A673 (cell line): Measurements from ENCODE around the gene BRD2. TPM values are rescaled to one million over a fixed set of nuclear protein-coding genes. Genes with fewer than 3 reads are reported as not detected.

Experiments
- BruUV-seq: library from RNA; stranded (reverse); fragments of 400-500 nt; replicated peaks from 2 replicates; lab custom pipeline; 2021; lab: Mats Ljungman, UMichigan
- CTCF ChIA-PET: fragments of 300-600 bp; sonication (Branson Sonifier 250); formaldehyde crosslinking; loops from one replicate; lab custom pipeline; 2022; ENCODE audit warnings: antibody characterized with exemption; lab: Charles Lee
- POLR2A ChIA-PET: fragments of 300-600 bp; sonication (Branson Sonifier 250); formaldehyde crosslinking; loops from one replicate; lab custom pipeline; 2022; ENCODE audit warnings: antibody characterized with exemption; ENCODE audit not compliant: low non-redundant PET; lab: Charles Lee
- DNase-seq: peaks from one replicate; pipeline ENCODE4 v3.0.0-alpha.2; 2015; ENCODE audit warnings: low spot score
- H3K27ac ChIP-seq: fragments of 200-600 bp; sonication (generic); 2 replicates; pipeline ENCODE4 v1.5.1; 2016; ENCODE audit warnings: mixed run types, low read depth, mild to moderate bottlenecking, mixed read lengths, antibody characterized with exemption, low read length; ENCODE audit not compliant: poor library complexity, severe bottlenecking
- H3K27me3 ChIP-seq: fragments of 200-600 bp; sonication (generic); replicated peaks from 2 replicates; pipeline ENCODE4 v1.6.1; 2017; ENCODE audit warnings: mixed run types, low read depth, mild to moderate bottlenecking, mixed read lengths, antibody characterized with exemption, low read length; ENCODE audit not compliant: insufficient read depth, poor library complexity
- H3K36me3 ChIP-seq: fragments of 200-600 bp; sonication (generic); 2 replicates; pipeline ENCODE4 v1.6.1; 2016; ENCODE audit warnings: mixed run types, mild to moderate bottlenecking, mixed read lengths, antibody characterized with exemption, low read length; ENCODE audit not compliant: insufficient read depth, poor library complexity, severe bottlenecking
- H3K4me1 ChIP-seq: fragments of 200-600 bp; sonication (generic); 2 replicates; pipeline ENCODE4 v1.6.1; 2017; ENCODE audit warnings: mixed run types, mild to moderate bottlenecking, mixed read lengths, antibody characterized with exemption, low read length; ENCODE audit not compliant: insufficient read depth, poor library complexity, severe bottlenecking
- H3K4me3 ChIP-seq: fragments of 200-600 bp; sonication (generic); 2 replicates; pipeline ENCODE4 v1.5.1; 2016; ENCODE audit warnings: low read depth, mixed run types, mild to moderate bottlenecking, mixed read lengths, low read length; ENCODE audit not compliant: poor library complexity, severe bottlenecking
- H3K9me3 ChIP-seq: fragments of 200-600 bp; sonication (generic); 2 replicates; pipeline ENCODE4 v1.6.1; 2016; ENCODE audit warnings: mixed run types, low read depth, mild to moderate bottlenecking, mixed read lengths, antibody characterized with exemption, low read length; ENCODE audit not compliant: poor library complexity, severe bottlenecking
- EZH2 ChIP-seq: fragments of 200-600 bp; sonication (generic); IDR thresholded peaks from 2 replicates; pipeline ENCODE4 v1.6.1; 2017; ENCODE audit warnings: borderline replicate concordance, low read depth, mild to moderate bottlenecking, mixed read lengths, antibody characterized with exemption, low read length; ENCODE audit not compliant: poor library complexity, severe bottlenecking
- intact Hi-C: fragments of 100-400 bp; cut with micrococcal nuclease; formaldehyde crosslinking; loops from one replicate; pipeline ENCODE4 v1.10.0; 2022; ENCODE audit not compliant: unreplicated experiment
- total RNA-seq: library from RNA; stranded (reverse); gene quantifications from 2 replicates; pipeline ENCODE4 v1.2.3, GENCODE V29; 2021
- TF ChIP-seq, protein P1 (sequence below): fragments of 300-800, 200-600 bp; sonication (generic); conservative IDR thresholded peaks from 2 replicates; pipeline ENCODE4 v1.5.1; 2017; ENCODE audit warnings: low read depth, mild to moderate bottlenecking, antibody characterized with exemption, low read length, moderate library complexity, mixed read lengths

The BRD2 gene
- total RNA-seq, 1 experiment from 2014 or later, result 335 TPM

DNA sequence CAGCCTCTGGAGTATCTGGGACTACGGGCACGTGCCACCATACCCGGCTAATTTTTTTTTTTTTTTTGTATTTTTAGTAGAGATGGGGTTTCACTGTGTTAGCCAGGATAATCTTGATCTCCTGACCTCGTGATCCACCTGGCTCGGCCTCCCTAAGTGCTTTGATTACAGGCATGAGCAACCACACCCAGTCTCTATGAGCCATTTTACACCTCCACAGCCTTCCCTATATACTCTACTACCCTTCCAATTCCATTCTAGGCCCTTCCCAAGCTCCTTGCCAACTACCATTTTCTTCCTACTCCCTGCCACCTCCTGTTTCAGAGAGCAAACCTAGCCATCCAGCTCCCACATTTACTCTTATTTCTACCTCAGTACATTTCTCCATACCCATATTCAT, 7.8 kb upstream of the BRD2 start:
- POLR2A ChIA-PET, result no interaction called here

DNA sequence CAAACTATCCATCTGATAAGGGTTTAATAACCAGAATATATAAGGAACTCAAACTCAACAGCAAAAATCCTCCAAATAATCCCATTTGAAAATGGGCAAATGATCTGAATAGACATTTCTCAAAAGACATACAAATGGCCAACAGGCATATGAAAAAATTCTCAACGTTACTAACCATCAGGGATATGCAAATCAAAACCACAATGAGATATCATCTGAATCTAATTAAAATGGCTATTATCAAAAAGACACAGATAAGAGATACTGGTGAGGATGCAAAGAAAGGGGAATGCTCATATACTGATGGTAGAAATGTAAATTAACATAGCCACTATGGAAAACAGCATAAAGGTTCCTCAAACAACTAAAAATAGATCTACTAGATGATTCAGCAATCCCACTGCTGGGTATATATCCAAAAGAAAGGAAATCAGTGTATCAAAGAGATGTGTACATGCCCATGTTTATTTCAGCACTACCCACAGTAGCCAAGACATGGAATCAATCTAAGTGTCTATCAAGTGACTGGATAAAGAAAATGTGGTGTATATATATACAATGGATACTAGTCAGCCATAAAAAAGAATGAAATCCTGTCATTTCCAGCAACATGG, 6.1 kb upstream of the BRD2 start:
- BruUV-seq, result no TSS peak
- Histone ChIP-seq H3K27me3 (no peaks in the 10 kb centered on the region), H3K4me1 (peaks cover 14% of the 10 kb centered on the region), H3K9me3 (no peaks in the 10 kb centered on the region), H3K27ac (no peak overlapping the region), H3K36me3 (no peaks in the 10 kb centered on the region), H3K4me3 (no peak overlapping the region)
- TF ChIP-seq EZH2, result no peak
- TF ChIP-seq, protein P1, sequence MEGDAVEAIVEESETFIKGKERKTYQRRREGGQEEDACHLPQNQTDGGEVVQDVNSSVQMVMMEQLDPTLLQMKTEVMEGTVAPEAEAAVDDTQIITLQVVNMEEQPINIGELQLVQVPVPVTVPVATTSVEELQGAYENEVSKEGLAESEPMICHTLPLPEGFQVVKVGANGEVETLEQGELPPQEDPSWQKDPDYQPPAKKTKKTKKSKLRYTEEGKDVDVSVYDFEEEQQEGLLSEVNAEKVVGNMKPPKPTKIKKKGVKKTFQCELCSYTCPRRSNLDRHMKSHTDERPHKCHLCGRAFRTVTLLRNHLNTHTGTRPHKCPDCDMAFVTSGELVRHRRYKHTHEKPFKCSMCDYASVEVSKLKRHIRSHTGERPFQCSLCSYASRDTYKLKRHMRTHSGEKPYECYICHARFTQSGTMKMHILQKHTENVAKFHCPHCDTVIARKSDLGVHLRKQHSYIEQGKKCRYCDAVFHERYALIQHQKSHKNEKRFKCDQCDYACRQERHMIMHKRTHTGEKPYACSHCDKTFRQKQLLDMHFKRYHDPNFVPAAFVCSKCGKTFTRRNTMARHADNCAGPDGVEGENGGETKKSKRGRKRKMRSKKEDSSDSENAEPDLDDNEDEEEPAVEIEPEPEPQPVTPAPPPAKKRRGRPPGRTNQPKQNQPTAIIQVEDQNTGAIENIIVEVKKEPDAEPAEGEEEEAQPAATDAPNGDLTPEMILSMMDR, result no peak
- DNase-seq, result no peak
- CTCF ChIA-PET, result no interaction called here
- intact Hi-C loops, result no loop called here
- POLR2A ChIA-PET, result no interaction called here

More for the DNA sequence above, 7.8 kb upstream of the BRD2 start:
- no TSS peak for BruUV-seq
- Histone ChIP-seq H3K4me3 (no peak overlapping the region), H3K27ac (no peak overlapping the region), H3K9me3 (no peaks in the 10 kb centered on the region), H3K27me3 (no peaks in the 10 kb centered on the region), H3K4me1 (peaks cover 6% of the 10 kb centered on the region), H3K36me3 (no peaks in the 10 kb centered on the region)
- TF ChIP-seq, protein P1, result no peak
- no peak for TF ChIP-seq EZH2
- DNase-seq, result no peak
- CTCF ChIA-PET, result no interaction called here
- intact Hi-C loops, result no loop called here

DNA sequence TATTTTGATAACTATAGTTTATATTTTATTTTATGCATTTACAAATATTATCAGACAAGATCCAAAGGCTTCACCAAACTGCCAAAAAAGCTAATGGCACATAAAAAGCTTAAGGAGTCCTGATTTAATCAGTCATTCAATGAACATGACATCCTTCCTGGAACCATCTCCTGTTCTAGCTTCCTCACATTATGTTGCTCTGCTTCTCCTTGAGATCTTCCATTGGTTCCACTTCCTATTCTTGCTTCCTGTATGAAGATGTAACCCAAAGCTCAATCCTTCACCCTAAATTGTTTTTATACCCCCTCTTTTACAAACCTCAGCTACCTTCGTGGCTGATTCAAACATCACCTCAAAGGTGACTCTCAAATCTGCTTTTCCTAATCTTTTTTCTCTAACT, 4.5 kb upstream of the BRD2 start:
- Histone ChIP-seq H3K4me3 (no peak overlapping the region), H3K27ac (no peak overlapping the region), H3K9me3 (no peaks in the 10 kb centered on the region), H3K27me3 (no peaks in the 10 kb centered on the region), H3K4me1 (peaks cover 15% of the 10 kb centered on the region), H3K36me3 (no peaks in the 10 kb centered on the region)
- BruUV-seq, result no TSS peak
- ChIA-PET CTCF (no interaction called here), POLR2A (no interaction called here)
- intact Hi-C loops, result no loop called here
- no peak for TF ChIP-seq EZH2
- no peak for DNase-seq

DNA sequence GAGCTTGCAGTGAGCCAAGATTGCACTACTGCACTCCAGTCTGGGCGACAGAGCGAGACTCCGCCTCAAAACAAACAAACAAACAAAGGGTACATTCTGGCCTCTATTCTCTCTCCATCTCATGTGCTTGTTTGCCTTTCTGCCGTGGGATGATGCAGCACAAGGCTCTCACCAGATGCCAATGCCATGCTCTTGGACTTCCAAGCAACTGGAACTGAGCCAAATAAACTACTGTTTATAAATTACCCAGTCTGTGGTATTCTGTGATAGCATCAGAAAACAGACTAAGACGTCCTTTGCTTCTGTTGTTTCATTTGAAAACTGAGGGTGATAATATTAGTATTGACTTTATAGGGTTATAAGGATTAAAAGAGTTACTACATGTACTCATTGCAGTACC, 3.6 kb upstream of the BRD2 start:
- no peak for DNase-seq
- no peaks in the 10 kb centered on the region for H3K36me3 ChIP-seq
- TF ChIP-seq EZH2, result no peak
- TF ChIP-seq, protein P1, result no peak
- ChIA-PET POLR2A (no interaction called here), CTCF (no interaction called here)
- intact Hi-C loops, result no loop called here
- H3K9me3 ChIP-seq, result no peaks in the 10 kb centered on the region
- no peaks in the 10 kb centered on the region for H3K27me3 ChIP-seq
- peaks cover 24% of the 10 kb centered on the region for H3K4me1 ChIP-seq
- H3K27ac ChIP-seq, result no peak overlapping the region
- BruUV-seq, result no TSS peak
- H3K4me3 ChIP-seq, result no peak overlapping the region
